Stimulated activated CD4-positive, alpha-beta T cell treated with anti-CD3 and anti-CD28 coated beads, TNF-alpha, amount 100 ng/mL, for 4 hours (primary cell): ENCODE measurements around the gene IQSEC3.
"Not testable (repeated sequence)": the region's sequence is repeated elsewhere in the genome, so short reads cannot be mapped to it uniquely, and the experiment has no call there.

Experiments
- DNase-seq, 3 experiments: peaks; one replicate each; pipeline ENCODE4 v3.0.0-alpha.2; 2020; ENCODE audit warnings: low read depth in 3 of 3

Gene IQSEC3

GRCh38 chr12:214003-214741 is 147.6 kb downstream of the IQSEC3 start, which contains the start of gene SLC6A12:
Gene SLC6A12 (minus strand): TSS chr12:214157. CDS start chr12:209986, 4,171 bp downstream.
- no peak for DNase-seq

GRCh38 chr12:215116-215515 is 148.5 kb downstream of the IQSEC3 start:
- DNase-seq: no peak

DNA sequence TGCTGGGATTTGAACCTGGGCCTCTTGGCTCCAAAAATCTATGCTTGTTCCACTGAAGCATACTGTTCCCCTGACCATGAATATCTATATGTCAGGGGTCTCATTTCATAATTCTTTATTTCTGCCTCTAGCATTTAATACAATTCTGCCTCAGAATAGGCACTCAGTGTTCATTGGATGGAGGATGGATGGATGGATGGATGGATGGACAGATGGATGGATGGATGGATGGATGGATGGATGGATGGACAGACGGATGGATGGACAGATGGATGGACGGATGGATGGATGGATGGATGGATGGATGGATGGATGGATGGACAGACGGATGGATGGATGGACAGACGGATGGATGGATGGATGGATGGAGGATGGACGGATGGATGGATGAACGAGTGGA is 150.5 kb downstream of the IQSEC3 start:
- DNase-seq: not testable (repeated sequence)

GRCh38 chr12:218221-218620 is 151.7 kb downstream of the IQSEC3 start:
- no peak for DNase-seq

- DNase-seq: no peak
Observed at GRCh38 chr12:218728-219590, 152.4 kb downstream of the IQSEC3 start.

DNA sequence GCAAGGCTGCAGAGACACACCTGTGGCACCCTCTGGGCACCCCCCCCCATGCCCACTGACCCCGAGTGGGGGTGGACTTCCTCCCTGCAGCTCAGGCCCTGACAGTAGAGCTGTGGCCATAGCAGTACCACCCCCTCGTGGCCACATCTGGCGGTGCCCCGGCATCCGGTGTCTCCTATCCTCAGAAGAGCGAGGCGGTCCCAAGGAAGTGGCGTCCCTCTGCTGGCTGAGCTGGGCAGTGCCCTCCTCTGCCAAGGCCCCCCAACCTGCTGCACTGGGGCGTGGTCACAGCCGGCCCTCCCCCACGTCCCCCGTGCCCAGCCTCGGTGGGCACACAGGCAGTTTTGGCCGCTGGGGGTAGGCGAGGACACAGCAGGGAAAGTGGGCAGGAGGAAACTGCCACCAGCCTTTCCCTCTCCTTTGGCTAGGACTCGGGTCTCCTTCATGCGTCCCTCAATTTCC is 153.4 kb downstream of the IQSEC3 start:
- no peak for DNase-seq

DNA sequence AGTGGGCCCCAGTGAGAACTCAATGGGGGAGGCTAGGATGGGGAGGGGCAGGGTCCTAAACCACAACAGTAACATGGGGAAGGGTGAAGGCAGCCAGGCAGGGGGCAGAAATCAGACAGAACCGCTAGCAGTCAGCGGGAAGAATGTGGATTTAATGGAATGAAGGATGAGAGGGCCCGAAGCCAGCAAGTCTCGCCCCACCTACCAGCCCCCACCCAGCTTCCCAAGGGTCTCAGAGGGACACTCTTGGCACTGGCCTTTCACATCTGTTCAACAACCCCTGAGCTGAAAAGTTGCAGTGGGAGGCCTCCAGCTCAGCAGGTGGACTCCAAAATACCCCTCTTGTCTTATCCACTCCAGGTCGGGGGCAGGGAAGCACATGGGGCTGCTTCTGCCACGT is 153.9 kb downstream of the IQSEC3 start:
- DNase-seq: no peak

DNA sequence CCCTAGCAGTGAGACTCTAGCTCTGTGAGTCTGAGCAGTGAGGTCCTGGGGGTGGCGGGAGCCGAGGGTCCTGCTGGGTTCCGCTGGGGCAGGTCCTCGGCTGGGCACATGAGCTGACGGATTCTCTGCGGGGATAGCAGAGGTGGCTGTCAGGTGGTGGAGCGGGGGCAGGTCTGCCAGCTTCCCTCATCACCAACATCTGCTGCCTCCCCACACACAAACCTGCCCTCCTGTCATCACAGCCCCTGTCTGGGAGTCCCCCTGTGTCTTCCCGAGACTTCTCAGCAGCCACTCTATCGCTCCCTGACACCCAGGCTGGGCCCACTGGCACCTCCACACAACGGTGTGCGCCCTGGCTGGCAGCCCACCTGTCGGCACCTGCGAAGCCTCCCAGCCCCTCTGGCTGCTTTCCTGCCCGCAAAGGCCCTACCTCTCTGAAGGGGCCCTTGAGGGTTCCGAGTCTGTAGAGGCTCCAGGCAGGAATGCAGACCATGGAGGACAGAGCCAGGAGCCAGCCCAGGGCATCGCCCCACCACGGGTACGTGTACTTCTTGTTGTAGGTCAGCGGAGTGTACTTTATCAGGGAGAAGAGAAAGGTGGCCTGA is 154.5 kb downstream of the IQSEC3 start:
- DNase-seq: no peak

DNA sequence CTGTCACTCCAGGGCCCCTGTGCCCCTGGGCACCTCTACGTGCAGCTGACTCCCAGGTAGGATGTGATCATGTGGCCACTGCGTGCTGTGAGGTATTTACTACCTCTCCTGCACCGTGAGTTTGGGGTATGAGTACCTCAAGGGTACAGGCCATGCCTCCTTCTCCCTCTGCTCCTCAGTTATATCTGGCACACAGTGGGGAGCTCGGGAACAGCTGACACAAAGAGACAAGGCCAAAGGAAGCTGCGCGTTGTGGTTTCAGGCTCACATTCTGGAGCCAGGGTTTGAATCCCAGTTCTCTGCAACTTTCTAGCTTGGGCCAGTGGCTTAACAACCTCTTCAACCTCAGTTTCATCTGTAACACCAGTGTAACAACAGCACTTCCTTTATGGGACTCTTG is 155.2 kb downstream of the IQSEC3 start:
- no peak for DNase-seq

GRCh38 chr12:223841-224240 is 157.3 kb downstream of the IQSEC3 start:
- DNase-seq: no peak

DNA sequence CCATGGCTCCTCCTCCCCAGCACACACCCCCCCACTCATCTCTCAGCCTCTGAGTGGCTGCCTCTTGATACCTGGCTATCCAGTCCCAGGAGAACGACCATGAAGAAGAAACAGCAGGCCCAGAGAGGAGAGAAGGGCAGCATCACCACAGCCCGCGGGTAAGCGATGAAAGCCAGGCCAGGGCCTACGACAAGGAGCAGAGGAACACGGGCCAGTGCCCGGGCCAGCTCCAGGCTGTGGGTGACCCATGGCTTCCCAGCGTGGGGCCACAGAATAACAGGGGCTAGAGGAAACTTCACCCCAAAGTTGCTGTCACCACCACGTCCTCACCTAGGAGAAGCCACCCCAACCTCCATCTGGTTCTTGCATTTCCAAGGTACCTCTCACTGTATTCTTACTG is 157.8 kb downstream of the IQSEC3 start:
- DNase-seq: no peak

- DNase-seq: no peak
Observed at GRCh38 chr12:225012-225411, 158.4 kb downstream of the IQSEC3 start.

DNA sequence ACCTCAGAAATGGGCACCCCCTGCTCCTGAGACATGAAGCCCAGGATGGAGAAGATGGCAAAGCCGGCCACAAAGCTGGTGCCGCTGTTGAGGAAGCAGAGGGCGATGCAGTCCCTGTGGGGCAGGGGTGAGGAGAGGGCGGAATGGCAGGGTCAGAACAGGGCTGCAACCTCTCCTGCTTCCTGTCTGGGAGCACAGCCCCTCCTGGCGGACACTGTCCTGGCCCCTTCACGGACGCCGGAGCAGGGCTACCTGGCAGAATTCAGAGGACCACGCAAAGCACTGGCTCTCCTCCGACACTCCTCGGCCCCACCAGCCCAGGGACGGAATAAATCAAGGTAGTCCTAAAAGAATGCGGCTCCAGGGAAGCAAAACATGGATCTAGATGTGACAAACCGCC is 159.8 kb downstream of the IQSEC3 start:
- DNase-seq: no peak

- no peak for DNase-seq
Observed at GRCh38 chr12:227286-227915, 160.8 kb downstream of the IQSEC3 start.
